Measurements from ENCODE around the gene PSTPIP1.
A peak's percentile ranks its signal among the peaks of the same experiment; 100 is the strongest.

The PSTPIP1 gene

DNA sequence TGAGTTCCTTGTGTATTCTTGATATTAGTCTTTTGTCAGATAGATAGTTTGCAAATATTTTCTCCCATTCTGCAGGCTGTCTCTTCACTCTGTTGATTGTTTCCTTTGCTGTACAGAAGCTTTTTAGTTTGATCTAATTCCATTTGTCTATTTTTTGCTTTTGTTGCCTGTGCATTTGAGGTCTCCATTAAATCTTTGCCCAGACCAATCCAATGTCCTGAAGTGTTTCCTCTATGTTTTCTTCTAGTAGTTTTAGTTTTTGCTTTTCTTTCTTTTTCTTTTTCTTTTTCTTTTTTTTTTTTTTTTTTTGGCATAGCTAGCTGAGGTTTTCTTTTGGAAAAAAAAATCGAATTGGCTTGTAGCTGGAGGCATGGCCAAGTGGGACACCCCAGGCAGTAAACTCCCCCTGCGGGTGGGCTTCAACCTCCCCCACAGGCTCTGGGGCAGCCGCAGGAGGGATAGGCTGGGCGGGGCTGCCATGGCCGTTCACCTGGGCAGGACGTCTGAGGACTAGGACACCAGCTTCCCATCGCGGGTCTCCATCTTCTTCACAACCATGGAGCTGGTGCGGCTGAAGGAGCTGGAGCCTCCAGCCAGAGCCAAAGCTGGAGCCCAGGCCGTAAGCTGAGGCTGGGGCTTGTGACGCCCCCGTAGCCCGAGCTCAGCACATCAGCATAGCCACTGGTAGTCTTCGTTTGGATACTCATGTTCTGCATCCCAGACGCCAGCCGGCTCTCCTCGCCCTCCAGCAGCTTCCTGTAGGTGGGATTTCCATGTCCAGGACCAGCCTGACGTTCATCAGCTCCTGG lies 16.2 kb upstream of the PSTPIP1 start:
- DNase-seq (ENCODE audit: low read depth), result no peak

DNA sequence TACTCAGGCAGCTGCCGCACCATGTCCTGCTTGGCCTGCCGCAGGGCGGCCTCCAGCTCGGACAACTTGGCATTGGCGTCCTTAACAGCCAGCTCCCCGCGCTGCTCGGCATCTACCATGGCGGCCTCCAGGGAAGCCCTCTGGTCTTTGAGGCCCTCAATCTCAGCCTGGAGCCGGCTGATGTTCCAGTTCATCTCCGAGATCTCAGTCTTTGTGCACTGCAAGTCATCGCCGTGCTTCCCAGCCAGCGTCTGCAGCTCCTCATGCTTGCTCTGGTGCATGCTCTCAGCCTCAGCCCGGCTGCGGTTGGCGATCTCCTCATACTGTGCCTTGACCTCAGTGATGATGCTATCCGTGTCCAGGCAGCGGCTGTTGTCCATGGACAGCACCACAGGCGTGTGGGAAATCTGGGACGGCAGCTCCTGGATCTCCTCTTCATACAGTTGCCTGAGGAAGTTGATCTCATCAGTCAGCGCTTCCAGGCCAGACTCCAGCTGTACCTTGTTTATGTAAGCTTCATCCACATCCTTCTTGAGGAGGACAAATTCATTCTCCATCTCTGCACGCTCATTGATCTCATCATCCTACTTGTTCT lies 15.5 kb upstream of the PSTPIP1 start:
- no peak for DNase-seq (ENCODE audit: low read depth)

DNA sequence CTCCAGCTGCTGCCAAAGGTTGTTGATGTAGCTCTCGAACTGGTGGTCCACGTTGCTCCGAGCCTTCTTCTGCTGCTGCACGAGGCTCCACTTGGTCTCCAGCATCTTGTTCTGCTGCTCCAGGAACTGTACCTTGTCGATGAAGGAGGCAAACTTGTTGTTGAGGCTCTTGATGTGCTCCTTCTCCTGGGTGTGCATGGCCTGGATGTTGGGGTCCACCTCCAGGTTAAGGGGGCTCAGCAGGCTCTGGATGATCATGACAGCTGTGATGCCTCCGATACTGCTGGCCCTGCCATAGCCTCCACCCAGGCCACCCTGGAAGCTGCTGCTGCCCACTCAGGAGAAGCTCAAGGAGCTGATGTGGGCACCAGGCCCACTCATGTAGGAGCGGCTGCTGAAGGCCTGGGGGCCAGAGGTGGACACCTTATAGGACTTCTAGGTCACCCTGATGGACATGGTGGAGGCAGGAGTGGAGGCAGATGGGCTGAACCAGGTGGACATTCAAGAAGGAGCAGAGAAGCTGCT lies 14.9 kb upstream of the PSTPIP1 start:
- no peak for DNase-seq (ENCODE audit: low read depth)

DNA sequence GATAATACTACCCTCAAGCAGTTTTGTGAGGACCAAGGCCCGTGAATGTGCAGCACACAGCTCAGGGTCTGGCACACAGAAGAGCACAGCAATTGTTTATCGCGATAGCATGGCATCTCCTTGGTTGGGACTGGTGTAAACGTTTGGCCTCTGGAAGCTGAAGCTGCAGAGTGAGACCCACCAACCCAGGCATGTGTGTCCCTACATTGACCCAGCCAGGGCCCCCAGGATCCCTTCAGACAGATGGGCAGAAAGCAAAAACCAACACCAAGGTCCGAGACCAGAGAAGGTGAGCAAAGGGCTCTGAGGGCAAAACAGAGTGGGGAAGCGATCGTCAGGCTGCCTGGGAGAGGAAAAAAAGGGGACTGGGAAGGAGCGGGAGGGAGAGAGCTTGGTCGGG lies 12.6 kb upstream of the PSTPIP1 start:
- DNase-seq (ENCODE audit: low read depth), result no peak

DNA sequence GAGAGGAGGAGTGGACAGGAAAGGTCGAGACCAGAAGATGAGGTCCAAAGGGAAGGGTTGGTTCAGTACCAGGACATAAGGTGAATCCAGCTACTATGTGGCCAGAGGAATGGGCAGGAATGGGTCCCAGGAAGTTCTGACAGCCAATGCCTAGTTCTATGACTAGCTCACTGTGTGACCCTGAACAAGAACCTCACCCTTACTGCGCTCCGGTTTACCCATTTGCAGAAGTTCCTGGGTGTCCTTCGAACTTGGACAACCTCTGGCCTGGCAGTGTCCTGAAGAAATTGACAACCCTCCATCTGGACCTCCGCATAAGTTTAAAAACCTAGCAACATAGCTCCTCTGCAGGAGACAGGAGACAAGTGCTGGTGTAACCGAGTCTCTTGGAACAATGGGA lies 12.2 kb upstream of the PSTPIP1 start:
- no peak for DNase-seq (ENCODE audit: low read depth)

DNA sequence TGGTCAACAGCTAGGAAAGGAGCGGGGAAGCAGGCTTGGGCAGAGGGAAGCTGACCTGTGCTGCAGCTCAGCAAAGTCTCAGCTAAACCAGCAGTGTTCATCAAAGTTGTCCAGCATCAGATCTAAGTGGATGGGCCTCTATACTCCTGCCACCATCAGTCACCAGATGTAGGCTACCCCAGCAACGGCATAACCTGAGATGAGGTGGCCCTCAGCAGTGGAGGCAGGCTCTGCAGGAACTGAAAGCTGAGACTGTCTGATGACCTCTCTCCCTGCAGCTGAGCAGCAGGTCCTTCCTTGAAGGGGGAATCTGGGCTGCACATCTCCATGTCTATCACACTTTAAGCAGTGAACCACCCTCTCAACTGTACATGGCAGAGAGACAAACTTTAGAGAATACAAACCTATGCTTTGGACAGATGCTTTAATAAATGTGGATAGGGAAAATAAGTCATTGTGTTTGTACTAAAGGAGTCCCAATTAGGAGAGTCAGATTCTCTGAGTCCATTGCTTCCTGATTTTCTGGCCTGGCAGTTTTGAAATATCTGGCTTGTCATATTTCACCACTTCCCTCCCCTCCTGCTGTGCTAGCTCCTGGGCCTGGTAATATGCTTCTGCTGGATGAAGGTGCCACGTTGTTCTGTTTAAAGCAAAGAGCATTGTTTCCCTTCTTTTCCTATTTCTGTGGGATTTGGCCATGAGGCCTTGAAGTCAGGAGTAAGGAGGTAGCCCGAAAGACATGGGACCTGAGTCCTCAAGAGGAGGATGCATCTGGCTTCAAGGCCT lies 11.1 kb upstream of the PSTPIP1 start:
- no peak for DNase-seq (ENCODE audit: low read depth)

DNA sequence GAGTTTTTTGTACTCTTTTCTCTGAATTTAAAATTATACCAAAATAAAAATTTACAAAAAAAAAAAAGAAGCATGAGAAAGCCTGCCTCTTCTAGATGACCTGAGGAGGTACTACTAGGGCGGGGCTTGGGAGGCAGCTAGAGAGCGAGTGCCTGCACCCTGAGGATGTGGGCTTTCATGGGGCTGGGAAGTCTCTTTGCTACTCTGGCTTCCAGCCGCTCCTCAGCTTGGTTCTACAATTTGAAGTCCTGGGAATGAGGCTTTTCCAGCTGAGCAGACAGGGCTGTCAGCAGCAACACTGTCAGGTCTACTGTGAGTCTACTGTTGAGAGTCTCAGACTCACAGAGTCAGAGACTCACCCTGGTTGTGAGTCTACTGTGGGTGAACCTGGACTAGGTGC lies 8.2 kb upstream of the PSTPIP1 start:
- DNase-seq (ENCODE audit: low read depth), result no peak

DNA sequence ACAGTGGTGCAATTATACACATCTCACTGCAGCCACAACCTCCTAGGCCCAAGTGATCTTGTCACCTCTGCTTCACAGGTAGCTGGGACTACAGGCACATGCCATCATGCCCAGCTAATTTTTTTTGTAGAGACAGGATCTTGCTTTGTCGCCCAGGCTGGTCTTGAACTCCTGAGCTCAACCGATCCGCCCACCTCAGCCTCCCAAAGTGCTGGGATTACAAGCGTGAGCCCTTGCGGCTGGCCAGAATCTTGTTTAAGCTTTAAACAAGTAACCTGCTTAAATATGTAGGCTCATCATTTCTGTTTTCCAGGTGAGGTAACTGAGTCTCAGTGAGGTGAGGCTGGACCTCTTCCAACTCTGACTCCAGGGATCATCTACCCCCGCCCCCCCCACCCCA lies 7.7 kb upstream of the PSTPIP1 start:
- DNase-seq (ENCODE audit: low read depth), result no peak

DNA sequence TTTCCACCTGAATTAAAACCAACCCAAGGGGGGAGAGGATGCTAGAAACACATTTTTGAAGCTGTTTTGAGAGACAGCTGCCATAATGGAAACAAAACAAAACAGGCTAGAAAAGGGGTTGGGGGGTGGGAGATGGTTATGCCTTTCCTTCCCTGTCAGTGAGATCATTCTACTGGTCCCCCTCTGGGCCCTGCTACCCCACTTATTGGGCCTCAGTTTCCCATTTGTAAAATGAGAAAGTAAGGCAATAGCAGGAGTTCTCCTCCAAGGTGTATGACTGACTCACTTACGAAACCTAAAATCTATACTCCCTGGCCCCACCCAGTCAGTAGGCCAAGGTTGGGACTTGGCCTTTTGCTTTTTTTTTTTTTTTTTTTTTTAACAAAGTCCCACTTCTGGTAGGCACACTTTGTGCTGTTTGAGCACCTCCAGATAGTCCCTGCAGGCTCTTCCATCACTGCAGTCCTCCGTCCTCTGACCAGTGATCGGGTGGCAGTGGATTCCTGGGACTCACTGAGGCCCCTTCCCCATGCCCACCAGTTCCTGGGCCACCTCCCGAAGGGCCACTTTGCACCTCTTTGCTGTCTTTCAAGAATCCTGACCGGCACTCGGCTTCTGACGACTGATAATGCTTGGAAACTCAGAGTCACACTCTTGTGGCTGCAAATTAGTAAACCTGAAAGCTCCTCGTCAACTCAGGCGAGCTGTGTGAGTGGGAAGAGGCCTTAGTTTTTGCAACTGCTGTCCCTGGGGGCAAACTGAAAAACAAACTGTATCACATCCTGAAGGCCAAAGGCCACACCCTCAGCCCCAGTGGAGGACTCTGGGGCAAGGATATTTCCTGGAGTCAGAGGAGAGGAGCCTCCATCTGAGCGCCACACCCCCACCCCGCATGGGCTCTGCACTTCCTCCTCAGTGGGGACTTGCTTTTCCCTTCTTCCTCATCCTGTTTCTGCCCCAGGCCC lies 6.7 kb upstream of the PSTPIP1 start:
- DNase-seq (ENCODE audit: low read depth), result no peak

DNA sequence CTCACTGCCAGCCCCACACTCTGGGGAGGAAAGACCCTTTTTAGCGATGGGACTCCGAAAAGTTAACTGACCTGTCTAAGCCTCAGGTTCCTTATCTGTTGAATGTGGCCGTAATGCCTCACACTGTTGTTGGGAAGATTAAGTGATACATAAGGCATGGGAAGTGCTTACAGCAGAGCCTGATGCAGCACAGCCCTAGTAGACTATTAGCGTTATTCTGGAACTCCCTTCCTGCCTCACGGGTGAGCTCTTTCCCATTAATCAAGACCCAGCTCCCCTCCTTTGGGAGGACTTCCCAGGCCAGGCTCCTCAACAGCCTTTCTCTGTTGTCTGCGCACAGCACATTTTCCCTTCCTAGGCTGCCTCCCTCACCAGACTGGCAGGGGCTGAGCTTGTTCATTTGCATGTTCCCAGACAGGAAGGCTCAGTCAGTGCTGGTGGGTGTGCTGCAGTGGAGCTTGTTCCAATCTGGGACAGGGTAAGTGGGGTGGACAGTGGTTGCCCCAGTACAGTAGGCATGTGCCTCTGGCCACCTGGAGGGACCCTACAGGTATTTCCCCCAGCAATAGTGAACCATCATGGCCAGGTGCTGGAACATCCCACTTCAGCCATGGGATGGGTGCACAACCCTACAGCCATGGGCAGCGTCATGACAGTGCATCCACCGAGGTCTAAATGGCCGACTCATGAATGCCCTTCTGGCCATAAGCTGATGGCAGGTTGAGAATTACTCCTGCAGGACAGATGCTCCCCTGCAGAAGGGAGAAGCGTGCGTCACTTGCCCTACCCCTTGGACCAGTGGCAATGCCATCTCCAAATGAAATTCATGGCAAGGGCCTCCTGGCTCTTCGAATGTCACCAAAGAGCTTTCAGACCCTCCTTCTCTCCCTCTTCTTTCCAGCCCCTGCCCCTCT lies 5.8 kb upstream of the PSTPIP1 start:
- DNase-seq (ENCODE audit: low read depth), result no peak

DNA sequence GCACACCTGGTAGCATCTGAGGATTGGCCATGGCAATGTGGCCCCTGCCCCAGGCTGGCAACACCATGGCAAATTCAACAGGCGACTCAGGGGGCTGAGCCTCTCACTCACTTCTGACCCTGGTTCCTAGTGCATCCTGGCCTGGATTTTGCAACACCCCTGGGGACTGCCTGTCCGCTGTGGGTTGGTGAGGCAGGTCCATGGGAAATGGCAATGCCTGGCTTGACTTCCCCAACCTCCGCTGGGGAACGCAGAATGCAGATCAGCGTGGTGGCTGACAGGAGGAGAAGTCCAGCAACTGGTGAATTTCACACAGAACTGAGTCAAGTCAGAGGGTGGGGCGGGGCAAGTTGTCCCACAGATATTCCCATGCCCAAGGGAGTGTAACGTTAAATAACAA lies 3.9 kb upstream of the PSTPIP1 start:
- no peak for DNase-seq (ENCODE audit: low read depth)

DNA sequence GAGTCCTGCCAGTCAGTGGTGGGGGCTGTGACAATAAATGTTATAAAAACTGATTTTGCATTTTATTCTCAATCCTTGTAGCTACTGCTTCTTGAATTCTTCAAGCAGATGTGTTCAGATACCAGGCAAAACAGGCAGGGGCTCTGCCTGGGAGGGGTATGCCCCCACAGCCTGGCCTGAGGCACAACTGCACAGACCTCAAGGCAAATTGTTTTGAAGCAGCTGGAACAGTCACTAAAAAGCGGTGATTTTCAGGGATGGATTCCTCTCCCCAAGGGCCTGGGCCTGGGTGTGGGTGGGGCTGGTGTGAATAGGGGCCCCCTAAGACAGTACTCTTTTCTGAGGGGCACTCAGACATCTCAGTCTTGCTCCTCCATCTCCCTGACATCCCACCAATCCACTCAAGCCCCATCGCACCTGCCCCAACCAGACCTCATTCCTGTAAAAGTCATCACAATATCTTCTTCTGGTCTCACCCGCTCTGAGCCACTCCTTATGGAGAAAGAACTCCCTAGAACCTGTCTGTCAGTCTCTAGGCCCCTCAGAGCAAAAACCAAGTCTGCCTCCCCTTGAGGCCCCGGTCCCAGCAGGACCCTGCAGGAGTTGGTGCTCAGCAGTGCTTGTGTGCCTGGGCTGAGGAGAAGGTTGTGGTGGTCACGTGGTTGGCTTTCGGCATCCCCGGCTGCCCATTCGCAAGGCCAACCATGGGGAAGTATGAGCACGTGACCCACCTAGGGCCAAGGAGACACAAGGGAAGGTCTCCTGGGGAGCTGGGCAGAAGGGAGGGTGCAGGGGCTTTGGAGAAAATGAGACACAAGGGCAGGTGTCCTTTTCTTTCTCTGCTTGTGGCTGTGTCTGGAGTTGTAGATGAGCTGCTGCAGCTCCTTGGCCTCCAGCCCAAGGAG lies 2.9 kb upstream of the PSTPIP1 start:
- no peak for DNase-seq (ENCODE audit: low read depth)

DNA sequence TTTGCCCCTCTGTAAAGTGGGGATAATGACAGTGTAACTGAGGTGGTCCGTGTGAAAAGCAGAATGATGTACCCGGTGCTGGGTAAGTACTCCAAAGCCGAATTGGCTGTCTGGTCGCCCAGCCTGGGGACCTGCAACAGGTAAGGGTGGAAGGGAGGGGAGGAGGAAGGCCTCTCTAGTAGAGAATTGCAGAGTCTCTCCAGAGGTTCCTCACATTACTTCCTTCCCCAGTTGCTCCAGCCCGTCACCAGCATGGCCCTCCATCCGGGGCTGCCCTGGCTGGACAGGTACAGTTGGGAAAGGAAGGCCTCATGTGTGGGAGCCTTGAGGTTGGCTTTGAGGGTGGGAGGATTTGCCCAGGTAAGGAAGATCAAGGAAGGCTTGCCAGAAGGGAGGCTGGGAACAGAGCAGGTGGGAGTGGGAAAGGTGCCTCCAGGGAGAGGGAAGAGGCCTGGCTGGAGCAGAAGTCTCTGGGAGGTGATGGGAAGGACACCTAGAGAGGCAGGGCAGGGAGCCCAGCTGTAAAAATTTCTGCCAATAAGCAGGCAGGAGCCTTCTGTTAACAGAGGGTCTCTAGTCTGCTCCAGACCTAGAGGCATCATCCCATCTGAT lies 1.7 kb upstream of the PSTPIP1 start:
- DNase-seq (ENCODE audit: low read depth), result no peak

DNA sequence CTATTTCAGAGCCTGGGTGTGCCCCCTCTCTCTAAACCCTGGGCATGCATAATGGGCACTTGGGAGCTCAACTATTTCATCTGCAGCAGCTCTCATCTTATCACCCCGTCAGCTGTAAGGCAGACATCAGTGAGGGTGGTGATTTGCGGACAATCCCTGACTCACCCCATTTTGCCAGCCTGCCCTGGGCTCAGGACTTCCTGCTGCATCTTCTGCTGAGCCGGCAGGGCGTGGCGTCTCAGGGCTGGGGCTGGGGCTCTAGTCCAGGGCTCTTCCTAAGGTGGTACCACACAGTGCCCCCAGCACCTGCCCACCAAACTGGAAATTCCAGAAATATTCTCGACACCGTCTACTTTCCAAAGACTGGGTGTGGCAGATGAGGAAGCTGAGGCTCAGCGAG lies 925 bp upstream of the PSTPIP1 start:
- DNase-seq (ENCODE audit: low read depth), result peak; percentile 56

DNA sequence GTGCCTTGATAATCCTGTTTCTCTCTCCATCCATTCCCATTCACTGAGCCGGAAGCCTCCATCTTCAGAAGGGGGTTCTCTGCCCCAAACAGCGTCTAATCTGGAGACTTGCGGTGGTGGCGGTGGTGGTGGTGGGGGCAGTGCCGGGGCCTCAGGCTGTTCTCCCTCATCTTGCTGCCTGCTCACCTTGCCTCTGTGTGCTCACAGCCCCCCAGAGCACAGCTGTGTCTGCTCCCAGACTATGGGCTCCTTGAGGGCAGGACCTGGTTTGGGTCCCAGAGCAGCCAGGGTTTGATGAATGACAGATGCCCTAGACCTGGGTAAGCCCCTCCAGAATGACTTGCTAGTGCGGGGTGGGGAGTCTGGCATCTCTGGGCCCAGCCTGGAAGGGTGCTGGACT lies 430 bp upstream of the PSTPIP1 start:
- DNase-seq (ENCODE audit: low read depth), result no peak

DNA sequence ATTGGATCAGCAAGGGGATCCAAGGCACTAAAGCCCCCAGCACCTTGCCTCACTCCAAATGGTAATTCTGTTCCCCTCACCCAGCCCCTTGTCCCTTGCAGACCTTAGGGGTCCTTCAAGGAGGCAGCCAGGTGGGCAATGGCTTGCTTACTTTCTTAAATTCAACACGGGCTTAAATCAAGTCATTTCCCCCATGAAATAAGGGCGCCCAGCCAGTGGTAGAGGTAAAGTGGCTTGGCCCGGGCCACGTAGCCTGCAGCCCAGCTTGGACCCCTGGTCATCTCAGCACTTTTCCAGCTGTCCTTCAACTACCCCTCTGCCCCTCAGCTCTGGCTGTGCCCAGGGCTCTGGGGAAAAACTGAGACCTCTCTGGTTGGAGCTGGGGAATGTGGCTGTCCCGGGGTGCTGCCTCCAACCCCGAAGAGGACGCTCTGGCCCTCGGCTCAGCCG lies 1.2 kb downstream of the PSTPIP1 start:
- DNase-seq (ENCODE audit: low read depth), result no peak

DNA sequence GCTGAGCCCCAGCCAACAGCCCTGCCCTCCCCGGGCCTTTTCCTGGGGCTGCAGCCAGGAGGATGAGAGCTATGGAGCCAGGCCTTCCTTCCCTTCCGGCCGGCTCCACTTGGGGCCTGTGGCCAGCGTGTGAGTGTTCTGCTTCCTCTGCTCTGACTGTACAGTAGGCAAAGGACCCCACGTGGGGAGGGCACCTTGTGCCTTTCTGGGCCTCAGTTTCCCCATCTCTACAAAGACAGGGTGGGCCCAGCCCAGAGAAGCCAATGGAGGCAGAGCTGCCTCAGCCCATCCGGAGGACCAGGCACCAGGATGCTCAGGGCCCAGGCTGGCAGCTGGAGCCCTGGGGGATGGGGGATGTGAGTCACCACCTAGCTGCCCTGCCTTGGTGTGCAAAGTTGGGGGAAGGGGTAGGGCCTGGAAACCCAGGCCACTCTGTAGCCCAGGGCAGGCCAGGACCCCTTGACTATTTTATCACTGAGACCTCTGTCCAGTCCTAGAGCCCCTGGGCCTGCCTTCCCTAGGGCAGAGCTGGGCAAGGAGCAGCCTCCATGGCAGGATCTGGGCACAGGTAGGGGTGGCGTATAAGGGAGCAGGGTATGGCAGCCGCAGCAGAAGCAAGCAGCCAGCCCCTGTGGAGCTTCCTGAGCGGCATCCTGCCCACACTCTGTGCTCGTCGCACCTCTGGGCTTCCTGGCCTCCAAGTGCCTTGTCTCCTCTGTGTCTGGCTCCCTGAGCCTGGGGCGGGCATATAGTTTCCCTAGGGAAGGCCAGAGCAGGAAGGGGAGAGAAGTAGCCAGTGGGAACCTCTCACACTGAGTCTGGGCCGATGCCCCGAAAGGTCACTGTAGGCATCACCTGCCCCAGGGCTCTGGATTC lies 1.8 kb downstream of the PSTPIP1 start:
- peak; percentile 50 for DNase-seq (ENCODE audit: low read depth)

DNA sequence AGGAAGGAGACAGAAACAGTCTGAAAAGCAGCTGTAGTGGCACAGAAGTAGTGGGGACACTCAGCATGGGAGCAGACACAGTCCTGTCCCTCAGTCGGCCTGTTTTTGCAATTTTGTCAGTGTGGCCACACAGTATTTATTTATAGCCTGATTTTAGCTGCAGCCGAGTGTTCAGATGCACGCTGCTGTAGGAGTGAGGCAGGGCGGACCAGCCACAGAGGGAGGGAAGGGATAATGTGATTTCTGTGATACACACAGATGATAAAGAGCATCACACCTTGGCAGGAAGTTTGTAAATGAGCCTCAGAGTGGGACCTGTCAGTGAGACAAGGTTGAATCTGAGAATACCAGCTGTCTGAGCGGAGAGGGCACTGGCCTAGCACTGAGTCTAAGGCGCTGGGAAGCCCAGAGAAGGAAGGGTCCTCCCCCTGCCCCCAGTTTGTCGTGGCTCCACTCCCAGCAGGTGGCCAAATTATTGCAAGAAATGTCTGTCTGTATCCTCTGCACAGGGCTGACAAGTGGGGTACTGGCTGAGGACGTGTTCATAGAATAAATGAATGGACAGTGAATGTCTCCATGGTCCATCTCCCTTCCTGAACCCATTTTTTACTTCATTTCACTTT lies 3.8 kb downstream of the PSTPIP1 start:
- no peak for DNase-seq (ENCODE audit: low read depth)

Measured in activated T-helper 1 cell treated with Interleukin-2 at 50 U/mL for 16 hours (primary cell).